NCI-H2107 treated with DMSO at 0.1 percent for 48 hours (cell line): Measurements from ENCODE around the gene TTC7B.
A peak's percentile ranks its signal among the peaks of the same experiment; 100 is the strongest.
"Not testable (repeated sequence)": the region's sequence is repeated elsewhere in the genome, so short reads cannot be mapped to it uniquely, and the experiment has no call there.

Source experiments
- DNase-seq: peaks from one replicate; lab custom pipeline; 2025; ENCODE audit not compliant: unreplicated experiment; lab: John Stamatoyannopoulos, UW

TTC7B gene

DNA sequence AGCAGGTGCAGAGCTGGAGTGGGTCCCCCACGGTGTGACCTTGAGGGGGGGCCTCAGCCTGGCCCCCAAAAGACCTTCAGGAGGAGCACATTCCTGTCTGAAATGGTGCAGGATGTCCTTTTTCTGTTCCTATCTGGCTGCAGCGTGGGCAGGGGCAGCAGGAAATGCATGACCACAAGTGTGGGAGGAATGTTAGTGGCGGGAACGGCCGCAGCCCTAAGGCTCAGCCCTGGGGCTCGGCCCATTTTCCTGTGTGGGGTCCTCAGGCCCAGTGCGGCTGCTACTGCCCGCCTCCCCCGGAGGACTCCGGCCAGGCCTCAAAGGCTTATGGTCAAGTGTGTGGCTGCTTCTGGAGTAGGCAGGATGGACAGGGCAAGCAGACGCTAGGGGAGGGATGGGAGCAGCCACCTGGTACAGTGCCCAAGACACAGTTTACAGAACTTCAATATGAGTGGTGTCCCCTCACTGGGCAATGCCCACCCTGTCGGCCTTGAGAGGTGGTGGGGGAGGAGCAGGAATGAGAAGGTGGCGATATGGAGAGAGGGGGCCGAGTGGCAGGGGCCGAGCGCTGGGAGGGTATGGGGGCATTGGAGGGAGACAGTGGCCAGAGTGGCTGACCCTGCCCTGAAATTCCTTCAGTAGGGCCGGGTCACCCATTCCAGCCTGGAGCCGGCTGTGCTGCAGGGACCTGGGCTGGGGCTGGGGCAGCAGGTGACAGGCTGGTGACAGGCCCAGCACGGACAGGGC lies 282.0 kb downstream of the TTC7B start:
- no peak for DNase-seq

DNA sequence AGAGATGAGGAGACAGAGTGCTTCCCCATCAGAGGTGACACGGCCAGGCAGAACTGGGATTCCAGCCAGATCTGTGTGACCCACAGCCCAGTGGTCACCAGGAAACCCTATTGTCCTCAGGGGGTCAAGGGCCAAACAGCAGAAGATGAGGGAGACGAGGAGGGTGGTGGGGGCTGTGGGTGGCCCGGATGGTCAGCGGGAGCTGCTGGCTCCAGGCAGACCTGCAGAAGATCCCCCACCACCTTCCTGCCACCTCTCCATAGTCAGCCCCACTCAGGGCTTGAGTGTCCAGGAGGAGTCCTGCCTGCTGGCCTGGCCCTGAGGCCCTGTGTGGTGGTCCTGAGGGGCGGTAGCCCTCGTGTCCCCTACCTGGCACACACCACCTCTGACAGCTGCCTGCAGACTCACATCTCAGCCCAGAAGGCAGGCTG lies 282.6 kb downstream of the TTC7B start:
- no peak for DNase-seq

DNA sequence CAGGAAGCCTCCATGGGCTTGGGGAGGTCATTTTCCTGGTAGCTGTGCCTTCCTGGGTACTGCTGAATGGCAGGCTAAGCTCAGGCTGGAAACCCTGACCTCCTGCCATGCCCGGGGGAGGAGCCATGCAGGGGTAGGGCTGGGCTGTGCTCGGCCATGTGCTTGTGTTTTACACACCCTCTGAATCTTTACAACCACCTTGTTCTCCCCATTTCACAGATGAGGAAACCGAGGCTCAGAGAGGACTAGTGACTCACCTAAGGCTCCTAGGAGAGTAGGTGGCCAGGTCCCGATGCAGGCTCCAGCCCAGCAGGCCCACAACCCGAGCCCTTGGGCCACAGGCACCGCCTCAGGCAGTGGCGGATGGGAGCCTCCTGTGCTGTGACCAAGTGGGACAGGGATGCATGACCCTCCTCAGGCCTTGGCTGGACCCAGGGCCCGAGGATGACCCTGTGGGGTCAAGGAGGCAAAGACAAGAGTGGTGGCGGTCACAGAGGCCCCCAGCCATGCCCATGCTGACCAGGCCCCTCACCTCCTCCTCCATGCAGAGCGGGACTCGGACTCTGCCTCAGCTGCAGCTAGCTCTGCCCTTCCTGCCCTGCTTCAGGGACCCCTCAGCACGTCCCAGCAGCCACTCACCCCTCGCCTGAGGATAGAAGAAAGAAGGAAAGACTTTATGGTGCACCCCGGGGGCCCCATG lies 283.3 kb downstream of the TTC7B start:
- DNase-seq: no peak

DNA sequence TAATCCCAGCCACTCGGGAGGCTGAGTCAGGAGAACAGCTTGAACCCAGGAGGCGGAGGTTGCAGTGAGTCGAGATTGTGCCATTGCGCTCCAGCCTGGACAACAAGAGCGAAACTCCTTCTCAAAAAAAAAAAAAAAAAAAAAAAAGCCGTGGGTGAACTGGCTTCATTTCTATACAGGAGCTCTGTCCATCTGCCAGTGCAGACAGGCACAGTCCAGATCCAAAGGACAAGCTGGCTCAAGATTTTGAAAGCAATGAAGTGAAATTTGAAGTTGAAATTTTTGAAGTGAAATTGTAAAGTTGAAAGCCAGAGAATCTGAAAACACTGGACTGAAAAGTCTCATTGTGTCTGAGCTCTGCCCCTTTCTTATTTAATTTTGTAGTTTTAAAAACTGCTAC lies 284.7 kb downstream of the TTC7B start:
- DNase-seq: no peak

DNA sequence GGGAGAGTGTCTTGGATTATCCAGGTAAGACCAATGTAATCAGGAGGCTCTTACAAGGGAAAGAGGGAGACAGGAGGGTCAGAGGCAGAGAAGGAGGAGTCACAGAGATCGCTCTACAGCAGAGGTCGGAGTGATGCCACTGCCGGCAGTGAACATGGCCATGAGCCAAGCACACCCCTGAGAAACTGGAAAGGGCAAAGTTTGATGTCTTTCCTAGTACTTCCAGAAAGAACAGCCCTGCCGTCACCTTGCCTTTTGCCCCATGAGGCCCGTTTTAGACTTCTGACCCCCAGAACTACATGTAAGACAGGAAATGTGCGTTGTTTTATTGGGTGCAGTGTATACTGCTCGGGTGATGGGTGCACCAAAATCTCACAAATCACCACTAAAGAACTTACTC lies 285.7 kb downstream of the TTC7B start:
- no peak for DNase-seq

DNA sequence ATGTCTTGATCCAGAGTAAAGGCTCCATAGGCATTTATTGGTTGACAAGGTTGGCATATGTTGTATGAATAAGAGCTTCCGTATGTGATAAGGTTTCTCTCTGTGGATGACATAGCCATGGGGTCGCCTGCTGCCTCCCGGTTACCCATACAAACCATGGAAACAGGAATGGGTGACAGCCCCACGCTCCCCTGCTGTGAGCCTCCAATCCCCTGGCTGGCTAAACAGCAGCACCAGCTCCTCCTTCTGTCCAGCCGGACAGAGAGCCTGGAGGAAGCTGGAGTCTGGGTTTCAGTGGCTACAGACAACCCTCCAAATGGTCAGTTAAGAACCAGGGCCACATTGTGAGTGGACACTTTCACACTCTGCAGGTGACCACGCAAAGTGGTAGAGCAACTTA lies 288.3 kb downstream of the TTC7B start:
- DNase-seq: no peak

DNA sequence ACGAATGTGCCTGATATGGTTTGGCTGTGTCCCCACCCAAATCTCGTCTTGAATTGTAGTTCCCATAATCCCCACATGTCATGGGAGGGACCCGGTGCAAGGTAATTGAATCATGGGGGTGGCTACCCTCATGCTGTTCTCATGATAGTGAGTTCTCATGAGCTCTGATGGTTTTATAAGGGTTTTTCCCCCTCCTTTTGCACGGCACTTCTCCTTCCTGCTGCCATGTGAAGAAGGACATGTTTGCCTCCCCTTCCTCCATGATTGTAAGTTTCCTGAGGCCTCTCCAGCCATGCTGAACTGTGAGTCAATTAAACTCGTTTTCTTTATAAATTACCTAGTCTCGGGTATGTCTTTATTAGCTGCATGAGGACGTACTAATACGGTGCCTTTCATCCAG lies 289.7 kb downstream of the TTC7B start:
- DNase-seq: not testable (repeated sequence)

DNA sequence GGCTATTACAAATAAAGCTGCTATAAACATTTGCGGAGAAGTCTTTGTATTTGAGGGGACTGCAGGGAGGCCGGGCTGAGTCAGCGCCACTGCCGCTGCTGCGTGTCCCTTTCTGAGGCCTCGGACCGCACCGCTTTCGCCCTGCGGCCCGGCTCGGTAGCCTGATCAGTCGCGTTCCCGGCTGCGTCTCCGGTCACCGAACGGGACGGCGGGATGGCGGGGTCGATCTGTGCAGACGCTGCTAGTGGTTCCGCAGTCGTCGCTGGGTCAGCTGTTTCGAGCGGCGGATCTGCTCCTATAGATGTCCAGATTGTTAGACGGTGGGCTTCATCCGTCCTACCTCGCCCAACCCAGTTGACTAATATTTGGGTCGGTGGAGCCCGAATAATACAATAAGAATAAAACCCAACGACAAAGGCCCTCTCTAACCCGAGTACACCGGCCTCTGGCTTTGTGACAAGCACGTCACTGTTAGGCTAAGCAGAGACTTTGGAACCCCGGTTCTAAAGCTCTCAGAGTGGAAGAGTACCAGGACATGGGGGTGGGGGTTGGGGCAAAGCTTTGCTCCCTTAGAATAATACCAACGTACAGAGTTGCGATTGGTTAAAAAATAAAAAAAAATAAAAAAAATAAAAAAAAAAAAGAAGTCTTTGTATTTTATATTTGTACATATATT lies 290.7 kb downstream of the TTC7B start:
- not testable (repeated sequence) for DNase-seq

DNA sequence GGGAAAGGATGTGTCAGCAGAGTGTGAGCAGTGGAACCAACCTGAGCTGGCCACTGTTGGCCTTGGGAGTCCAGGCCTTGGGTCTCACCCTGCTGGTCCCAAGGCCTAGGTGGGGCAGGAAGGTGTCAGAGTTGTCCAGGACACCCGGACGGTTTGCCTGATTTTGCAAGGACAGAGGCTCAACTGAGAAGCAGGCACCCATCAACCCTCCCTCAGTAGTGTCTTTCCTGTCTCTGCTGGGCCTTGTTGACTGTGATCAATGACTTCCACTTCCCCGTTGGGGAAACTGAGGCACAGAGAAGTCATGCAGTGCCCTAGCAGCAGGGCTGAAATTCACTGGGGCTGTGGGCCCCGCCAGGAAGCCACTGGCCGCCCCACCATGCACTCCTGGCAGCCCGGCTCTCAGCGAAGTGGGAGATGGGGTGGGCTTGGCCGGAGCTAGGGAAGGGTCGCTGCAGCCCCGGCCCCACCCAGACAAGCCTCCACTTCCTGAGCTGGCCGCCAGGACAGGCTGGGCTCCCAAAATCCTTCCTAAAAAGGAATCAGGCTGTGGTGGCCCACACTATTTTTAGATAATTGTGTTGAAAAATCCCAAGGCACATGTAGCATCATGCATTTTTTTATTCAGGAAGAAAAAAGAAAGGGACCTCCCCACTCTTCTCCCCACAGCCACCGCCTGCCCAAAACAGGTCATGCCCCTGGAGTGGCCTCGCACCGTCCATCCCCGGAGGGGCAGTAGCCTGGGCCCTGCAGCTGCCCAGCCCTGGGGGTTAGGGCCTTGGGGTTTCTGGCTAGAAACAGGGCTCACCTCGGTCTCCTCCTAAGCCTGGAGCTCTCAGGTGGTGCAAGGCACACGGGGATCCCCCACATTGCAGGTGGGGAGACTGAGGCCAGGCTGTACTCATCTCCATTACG lies 292.0 kb downstream of the TTC7B start:
- DNase-seq: no peak

DNA sequence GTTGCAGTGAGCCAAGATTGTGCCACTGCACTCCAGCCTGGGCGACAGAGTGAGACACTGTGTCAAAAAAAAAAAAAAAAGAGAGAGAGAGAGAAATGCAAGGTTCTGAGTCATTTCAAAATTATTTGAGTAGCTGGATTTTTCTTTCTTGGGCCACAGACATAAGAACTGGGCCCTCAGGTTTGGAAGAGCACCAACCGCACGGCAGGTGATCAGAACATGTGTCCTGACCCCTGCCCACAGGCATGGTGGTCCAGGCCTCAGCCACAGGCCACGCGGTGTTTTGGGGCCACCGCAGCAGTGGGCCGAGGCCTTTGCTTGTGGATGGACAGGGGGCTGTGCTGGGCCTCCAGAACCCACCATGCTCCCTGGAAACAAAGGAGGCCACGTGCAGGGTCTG lies 292.7 kb downstream of the TTC7B start:
- DNase-seq: no peak

DNA sequence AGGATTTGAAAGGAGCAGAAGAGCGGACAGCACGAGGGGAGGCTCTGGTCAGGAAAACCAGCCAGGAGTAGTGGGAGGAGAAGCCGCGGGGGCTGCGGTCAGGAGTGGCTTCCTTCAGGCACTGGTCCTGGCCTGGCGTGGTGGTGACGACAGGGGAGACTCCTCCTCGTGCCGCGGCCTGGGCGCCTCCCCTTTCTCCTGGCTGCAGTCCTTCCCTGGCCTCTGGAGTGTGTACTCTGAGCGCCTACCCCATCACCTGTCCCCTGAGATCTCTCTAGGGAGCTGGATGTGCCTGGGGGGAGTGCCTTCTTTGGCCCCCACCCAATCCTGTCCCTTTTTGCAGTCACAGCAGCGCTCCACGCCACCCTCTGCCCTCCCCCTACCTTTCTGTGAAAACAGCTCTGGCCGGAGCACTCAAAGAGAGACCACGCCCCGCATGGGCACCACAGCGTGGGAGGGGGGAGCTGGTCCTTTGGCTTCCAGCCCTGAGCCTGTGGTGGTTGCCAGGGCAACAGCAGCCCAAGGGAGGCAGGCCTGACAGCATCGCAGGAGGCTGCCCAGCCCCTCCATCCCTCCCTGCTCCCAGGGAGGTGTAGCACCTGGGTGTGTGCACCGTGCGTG lies 293.5 kb downstream of the TTC7B start:
- peak; percentile 97 for DNase-seq

DNA sequence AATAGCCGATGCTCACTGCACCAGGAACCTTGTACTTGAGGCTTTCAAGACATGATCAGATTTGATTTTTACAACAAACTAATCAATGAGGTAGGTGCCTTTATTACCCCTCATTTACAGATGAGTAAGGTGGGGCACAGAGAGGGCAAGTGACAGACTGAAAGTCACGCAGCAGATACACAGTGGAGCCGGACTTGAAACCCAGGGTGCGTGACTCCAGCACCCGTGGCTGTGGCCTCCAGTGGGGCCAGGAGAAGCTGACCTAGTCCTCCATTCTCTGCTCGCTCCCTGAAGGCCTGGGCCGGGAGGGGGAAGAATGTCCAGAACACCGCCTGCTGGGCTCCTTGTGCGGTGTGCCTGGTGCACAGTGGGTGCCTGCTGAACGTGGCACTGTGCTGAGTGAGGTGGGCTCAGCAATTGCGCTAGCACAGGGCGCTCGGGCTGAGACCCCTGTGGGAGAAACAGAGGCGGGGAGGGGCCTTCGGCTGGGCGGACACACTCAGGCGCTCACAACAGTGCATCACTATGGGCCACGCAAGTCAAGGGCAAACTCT lies 294.2 kb downstream of the TTC7B start:
- DNase-seq: no peak

DNA sequence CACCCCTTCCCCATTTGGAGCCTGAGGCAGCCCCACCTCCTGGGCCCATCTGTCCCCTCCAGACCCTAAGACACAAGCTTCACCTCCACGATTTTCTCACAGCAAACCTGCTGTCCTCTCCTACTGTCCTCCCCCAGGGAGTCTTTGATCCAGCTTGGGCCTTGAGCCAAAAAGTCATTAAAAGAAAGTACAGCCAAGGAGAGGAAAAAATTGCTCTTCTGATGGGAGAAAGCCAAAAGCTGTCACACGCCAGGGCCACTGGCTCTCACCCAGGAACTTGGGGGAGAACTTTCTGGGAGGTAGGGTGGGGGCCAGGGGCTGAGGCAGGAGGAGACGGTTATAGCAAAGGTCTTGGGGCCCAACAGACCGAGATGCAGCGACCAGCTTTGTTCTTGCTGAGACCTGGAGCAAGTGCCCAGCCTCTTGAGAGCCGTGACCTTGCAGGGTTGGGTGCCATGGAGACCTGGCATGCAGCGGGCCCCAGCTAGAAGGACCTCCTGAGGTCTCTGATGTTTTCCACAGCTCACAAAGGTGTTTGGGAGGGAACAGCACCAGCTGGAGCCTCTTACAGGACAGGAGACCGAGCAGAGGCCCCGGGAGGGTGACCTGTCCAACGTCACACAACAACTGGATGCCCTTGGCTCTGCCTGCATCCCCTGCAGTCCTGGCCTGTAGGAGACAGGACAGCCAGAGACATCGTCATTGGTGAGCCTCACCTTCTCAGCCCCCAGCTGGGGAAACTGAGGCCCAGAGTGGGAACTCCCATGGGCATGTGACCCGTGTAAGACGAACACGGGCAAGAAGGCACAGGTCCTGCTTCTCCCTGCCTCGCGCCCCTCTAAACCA lies 294.9 kb downstream of the TTC7B start:
- peak; percentile 39 for DNase-seq

DNA sequence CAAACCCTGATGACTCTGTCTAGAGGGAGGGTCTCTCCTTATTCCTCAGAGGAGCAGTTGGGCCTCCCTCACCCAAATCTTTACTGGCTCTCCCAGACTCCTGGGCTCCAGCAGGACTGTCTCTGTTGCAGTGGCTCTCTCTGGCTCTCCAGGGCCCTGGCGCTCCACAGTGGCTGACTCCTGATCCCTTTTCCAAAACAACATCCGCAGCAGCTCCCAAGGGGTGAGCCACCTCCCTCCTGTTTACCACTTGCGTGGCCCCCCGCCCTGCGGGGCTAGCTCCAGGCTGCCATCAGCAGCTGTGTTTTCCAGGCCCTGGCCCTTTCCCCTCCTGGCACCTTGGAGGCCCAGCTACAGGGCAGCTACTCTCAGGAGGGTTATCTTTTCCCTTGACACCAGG lies 295.9 kb downstream of the TTC7B start:
- no peak for DNase-seq

DNA sequence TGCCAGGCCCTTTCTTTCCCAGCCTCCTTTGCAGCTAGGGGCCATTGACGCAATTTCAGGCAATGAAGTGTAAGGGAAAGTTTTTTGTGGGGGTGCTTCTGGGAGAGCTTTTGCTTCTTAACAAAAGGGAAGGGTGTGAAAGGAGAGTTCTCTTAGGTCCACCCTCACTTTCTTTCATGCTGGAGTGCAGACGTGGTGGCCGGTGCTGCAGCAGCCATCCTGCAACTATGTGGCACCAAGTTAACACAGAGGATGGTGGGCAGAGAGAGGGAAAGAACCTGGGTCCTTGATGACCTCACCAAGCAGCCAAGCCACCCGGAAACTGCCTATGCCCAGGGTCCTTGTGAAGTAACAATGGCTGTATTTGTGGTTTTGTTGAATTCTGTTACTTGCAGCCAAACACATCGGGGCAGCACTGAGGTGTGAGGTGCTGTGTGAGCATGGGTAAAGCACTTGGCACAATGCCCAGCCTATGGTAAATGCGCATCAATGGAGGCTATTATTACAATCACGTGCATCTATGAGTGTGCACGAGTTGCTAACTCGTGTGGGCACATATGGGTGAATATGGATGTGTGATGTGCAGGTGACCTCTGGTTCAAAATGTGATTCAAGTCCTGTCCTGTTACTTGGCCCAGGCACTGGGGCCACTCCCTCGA lies 296.8 kb downstream of the TTC7B start:
- no peak for DNase-seq

DNA sequence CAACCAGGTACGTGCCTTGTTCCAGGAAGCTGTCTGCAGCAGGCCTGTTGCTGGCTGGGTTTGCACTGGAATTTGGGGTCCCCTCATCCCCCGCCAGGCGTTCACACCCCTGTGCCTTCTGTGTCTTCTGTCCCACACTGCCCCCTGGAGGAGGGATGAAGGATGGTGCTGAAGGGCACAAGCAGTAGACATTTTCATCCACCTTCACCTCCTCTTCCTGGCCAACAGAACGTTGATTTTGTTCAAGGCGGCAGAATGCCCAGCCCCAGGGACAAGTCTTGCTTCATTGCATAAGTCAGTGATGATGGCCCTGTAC lies 297.3 kb downstream of the TTC7B start:
- no peak for DNase-seq

DNA sequence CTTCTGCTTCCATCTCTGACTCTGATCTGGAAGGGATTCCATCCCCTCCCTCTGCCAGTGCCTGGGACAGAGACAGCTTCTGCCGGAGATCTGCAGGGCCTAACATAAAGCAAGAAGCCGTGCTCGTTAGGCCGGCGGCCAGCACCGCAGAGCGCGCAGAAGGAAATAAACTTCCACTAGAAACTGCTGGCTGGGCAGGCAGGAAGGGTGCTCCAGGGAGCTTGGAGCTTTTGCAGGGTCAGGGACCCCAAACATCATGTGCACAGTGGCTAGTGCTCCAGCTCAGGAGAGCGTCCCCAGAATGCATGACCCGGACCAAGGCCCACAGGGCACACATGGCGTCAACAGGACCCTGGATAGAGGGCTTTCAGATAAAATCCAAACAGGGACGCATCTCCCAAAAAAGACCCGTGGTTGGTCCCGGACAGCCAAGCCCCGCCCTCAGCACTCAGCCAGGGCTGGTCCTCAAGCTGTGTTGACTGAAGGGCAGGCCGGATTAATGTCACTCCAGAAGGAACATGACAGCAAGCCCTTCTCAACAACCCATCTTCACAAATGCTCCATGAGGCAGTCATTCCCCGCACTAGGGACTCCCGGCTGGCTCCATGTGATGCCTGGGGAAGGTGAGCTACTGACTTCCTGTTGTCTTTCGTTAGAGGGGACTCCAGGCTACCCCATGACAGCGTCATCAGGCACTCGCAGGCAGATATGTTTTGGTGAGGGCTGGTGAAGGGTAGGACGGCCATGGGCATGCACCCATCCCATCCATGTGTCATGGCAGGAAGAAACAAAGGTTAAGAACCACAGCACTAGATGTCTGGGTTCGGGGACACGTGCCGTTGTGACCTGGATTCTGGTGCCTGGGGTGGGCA lies 297.9 kb downstream of the TTC7B start:
- no peak for DNase-seq
